AG20443 (cell line): ENCODE measurements around the gene PSME1.
A peak's percentile ranks its signal among the peaks of the same experiment; 100 is the strongest.

Experiments used
- DNase-seq: peaks from one replicate; pipeline ENCODE4 v3.0.0; 2012; ENCODE audit warnings: low spot score, mixed read lengths

Gene PSME1

GRCh38 chr14:24135834-24136683 is at the start of gene PSME1:
TSS of gene PSME1 (plus strand) at chr14:24136194. CDS start at chr14:24136263, 69 bp downstream.
- DNase-seq = peak; percentile 97

GRCh38 chr14:24087004-24087403 is 49.0 kb upstream of the PSME1 start:
- DNase-seq = no peak

- no peak for DNase-seq
These were observed 47.9 kb upstream of the PSME1 start for GRCh38 chr14:24088095-24088494.

- DNase-seq = no peak
These were observed 46.1 kb upstream of the PSME1 start for GRCh38 chr14:24089890-24090289.

- DNase-seq = no peak
These were observed 43.9 kb upstream of the PSME1 start for GRCh38 chr14:24092110-24092504.

- no peak for DNase-seq
These were observed 43.3 kb upstream of the PSME1 start for GRCh38 chr14:24092505-24093206.

- no peak for DNase-seq
These were observed 42.6 kb upstream of the PSME1 start for GRCh38 chr14:24093207-24093900.

GRCh38 chr14:24093901-24094840 is 41.8 kb upstream of the PSME1 start, which contains the start of gene PCK2:
TSS of gene PCK2 (plus strand) at chr14:24094311. CDS start at chr14:24094406, 95 bp downstream.
- DNase-seq = peak; percentile 98

GRCh38 chr14:24094841-24095270 is 41.1 kb upstream of the PSME1 start:
- DNase-seq = no peak

GRCh38 chr14:24095271-24096068 is 40.5 kb upstream of the PSME1 start:
- DNase-seq = peak; percentile 77

GRCh38 chr14:24096545-24097181 is 39.3 kb upstream of the PSME1 start:
- DNase-seq = no peak

- DNase-seq = no peak
These were observed 37.6 kb upstream of the PSME1 start for GRCh38 chr14:24098229-24098926.

GRCh38 chr14:24098927-24099813 is 36.8 kb upstream of the PSME1 start:
- DNase-seq = no peak

- no peak for DNase-seq
These were observed 35.6 kb upstream of the PSME1 start for GRCh38 chr14:24100197-24100981.

GRCh38 chr14:24100982-24101494 is 35.0 kb upstream of the PSME1 start:
- no peak for DNase-seq

- no peak for DNase-seq
These were observed 33.5 kb upstream of the PSME1 start for GRCh38 chr14:24102357-24103048.

GRCh38 chr14:24103451-24103850 is 32.5 kb upstream of the PSME1 start:
- DNase-seq = no peak
